OCI-LY1 (cell line): Measurements from ENCODE around the gene PRKAR1A.

Experiments
- H2AFZ ChIP-seq: fragments of 200-600 bp; sonication (generic), shearing (Covaris generic); 2 replicates; pipeline ENCODE4 v1.6.0; 2014; ENCODE audit warnings: antibody characterized with exemption, mild to moderate bottlenecking, low read length
- H3F3A ChIP-seq: fragments of 200-600 bp; sonication (generic), shearing (Covaris generic); 2 replicates; pipeline ENCODE4 v1.6.0; 2014; ENCODE audit warnings: mild to moderate bottlenecking, antibody characterized with exemption, low read length, moderate library complexity; ENCODE audit not compliant: insufficient read depth
- H3K27ac ChIP-seq: fragments of 200-600 bp; sonication (generic); 2 replicates; pipeline ENCODE4 v1.5.1; 2014; ENCODE audit warnings: low read length, mixed run types, mild to moderate bottlenecking, low read depth; ENCODE audit not compliant: poor library complexity, severe bottlenecking
- H3K27me3 ChIP-seq: fragments of 200-600 bp; sonication (generic); 2 replicates; pipeline ENCODE4 v1.6.0; 2014; ENCODE audit warnings: antibody characterized with exemption, mild to moderate bottlenecking, low read length, moderate library complexity; ENCODE audit not compliant: insufficient read depth
- H3K36me3 ChIP-seq: fragments of 200-600 bp; sonication (generic); 2 replicates; pipeline ENCODE4 v1.6.1; 2014; ENCODE audit warnings: mild to moderate bottlenecking, antibody characterized with exemption, low read length, moderate library complexity, mixed read lengths; ENCODE audit not compliant: insufficient read depth
- H3K4me1 ChIP-seq: fragments of 200-600 bp; sonication (generic); 2 replicates; pipeline ENCODE4 v1.5.1; 2014; ENCODE audit warnings: mild to moderate bottlenecking, low read length, moderate library complexity; ENCODE audit not compliant: insufficient read depth, severe bottlenecking
- H3K4me2 ChIP-seq: fragments of 200-600 bp; sonication (generic), shearing (Covaris generic); 2 replicates; pipeline ENCODE4 v1.6.1; 2014; ENCODE audit warnings: low read length
- H3K4me3 ChIP-seq: fragments of 200-600 bp; sonication (generic); 2 replicates; pipeline ENCODE4 v1.5.1; 2014; ENCODE audit warnings: low read length, low read depth, mild to moderate bottlenecking, mixed read lengths; ENCODE audit not compliant: poor library complexity, severe bottlenecking
- H3K79me2 ChIP-seq: fragments of 200-600 bp; shearing (Covaris generic); 2 replicates; pipeline ENCODE4 v1.6.1; 2016; ENCODE audit warnings: mixed run types, low read length, mixed read lengths; ENCODE audit not compliant: insufficient read depth
- H3K9ac ChIP-seq: fragments of 200-600 bp; sonication (generic), shearing (Covaris generic); 2 replicates; pipeline ENCODE4 v1.6.1; 2014; ENCODE audit warnings: mild to moderate bottlenecking, low read length, mixed read lengths
- H3K9me2 ChIP-seq: fragments of 200-600 bp; sonication (generic), shearing (Covaris generic); 2 replicates; pipeline ENCODE4 v1.6.1; 2014; ENCODE audit warnings: low read depth, mild to moderate bottlenecking, low read length, mixed read lengths
- H3K9me3 ChIP-seq: fragments of 200-600 bp; shearing (Covaris generic); 2 replicates; pipeline ENCODE4 v1.6.1; 2014; ENCODE audit warnings: low read length, mixed read lengths
- H4K20me1 ChIP-seq: fragments of 200-600 bp; sonication (generic), shearing (Covaris generic); 2 replicates; pipeline ENCODE4 v1.6.0; 2016; ENCODE audit warnings: mild to moderate bottlenecking, low read length; ENCODE audit not compliant: insufficient read depth
- EZH2 ChIP-seq: fragments of 200-600 bp; sonication (generic), shearing (Covaris generic); IDR thresholded peaks from 2 replicates; pipeline ENCODE4 v1.8.0; 2017; ENCODE audit warnings: borderline replicate concordance, mixed run types, mild to moderate bottlenecking, antibody characterized with exemption, low read length, moderate library complexity, mixed read lengths
- TF ChIP-seq, protein P1 (sequence below): fragments of 200-600 bp; sonication (generic), shearing (Covaris generic); IDR thresholded peaks from 2 replicates; pipeline ENCODE4 v1.5.1; 2017; ENCODE audit warnings: mild to moderate bottlenecking, antibody characterized with exemption, low read length, moderate library complexity, mixed read lengths

The PRKAR1A gene

GRCh38 chr17:68577497-68577821 lies 65.2 kb downstream of the PRKAR1A start:
- no peaks in the 10 kb centered on the region for H3K27me3 ChIP-seq
- H3K4me2 ChIP-seq: no peak overlapping the region
- no peak overlapping the region for H3K9ac ChIP-seq
- no peaks in the 10 kb centered on the region for H3F3A ChIP-seq
- no peak overlapping the region for H3K4me3 ChIP-seq
- no peak overlapping the region for H3K27ac ChIP-seq
- no peaks in the 10 kb centered on the region for H3K4me1 ChIP-seq
- H4K20me1 ChIP-seq: no peaks in the 10 kb centered on the region
- no peaks in the 10 kb centered on the region for H3K36me3 ChIP-seq
- no peak overlapping the region for H2AFZ ChIP-seq
- no peaks in the 10 kb centered on the region for H3K9me2 ChIP-seq
- H3K9me3 ChIP-seq: no peaks in the 10 kb centered on the region
- H3K79me2 ChIP-seq: no peaks in the 10 kb centered on the region
- no peak for TF ChIP-seq EZH2
- TF ChIP-seq, protein P1, sequence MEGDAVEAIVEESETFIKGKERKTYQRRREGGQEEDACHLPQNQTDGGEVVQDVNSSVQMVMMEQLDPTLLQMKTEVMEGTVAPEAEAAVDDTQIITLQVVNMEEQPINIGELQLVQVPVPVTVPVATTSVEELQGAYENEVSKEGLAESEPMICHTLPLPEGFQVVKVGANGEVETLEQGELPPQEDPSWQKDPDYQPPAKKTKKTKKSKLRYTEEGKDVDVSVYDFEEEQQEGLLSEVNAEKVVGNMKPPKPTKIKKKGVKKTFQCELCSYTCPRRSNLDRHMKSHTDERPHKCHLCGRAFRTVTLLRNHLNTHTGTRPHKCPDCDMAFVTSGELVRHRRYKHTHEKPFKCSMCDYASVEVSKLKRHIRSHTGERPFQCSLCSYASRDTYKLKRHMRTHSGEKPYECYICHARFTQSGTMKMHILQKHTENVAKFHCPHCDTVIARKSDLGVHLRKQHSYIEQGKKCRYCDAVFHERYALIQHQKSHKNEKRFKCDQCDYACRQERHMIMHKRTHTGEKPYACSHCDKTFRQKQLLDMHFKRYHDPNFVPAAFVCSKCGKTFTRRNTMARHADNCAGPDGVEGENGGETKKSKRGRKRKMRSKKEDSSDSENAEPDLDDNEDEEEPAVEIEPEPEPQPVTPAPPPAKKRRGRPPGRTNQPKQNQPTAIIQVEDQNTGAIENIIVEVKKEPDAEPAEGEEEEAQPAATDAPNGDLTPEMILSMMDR: no peak

- Histone ChIP-seq H3K9me2 (no peaks in the 10 kb centered on the region), H3K4me3 (no peak overlapping the region), H4K20me1 (no peaks in the 10 kb centered on the region), H3K9ac (no peak overlapping the region), H3K9me3 (no peaks in the 10 kb centered on the region), H3F3A (no peaks in the 10 kb centered on the region), H3K36me3 (no peaks in the 10 kb centered on the region), H3K27me3 (no peaks in the 10 kb centered on the region), H3K4me2 (no peak overlapping the region), H2AFZ (no peak overlapping the region), H3K79me2 (no peaks in the 10 kb centered on the region), H3K4me1 (no peaks in the 10 kb centered on the region), H3K27ac (no peak overlapping the region)
- TF ChIP-seq, protein P1: no peak
- no peak for TF ChIP-seq EZH2
Observed at GRCh38 chr17:68578236-68578635, 66.0 kb downstream of the PRKAR1A start.

DNA sequence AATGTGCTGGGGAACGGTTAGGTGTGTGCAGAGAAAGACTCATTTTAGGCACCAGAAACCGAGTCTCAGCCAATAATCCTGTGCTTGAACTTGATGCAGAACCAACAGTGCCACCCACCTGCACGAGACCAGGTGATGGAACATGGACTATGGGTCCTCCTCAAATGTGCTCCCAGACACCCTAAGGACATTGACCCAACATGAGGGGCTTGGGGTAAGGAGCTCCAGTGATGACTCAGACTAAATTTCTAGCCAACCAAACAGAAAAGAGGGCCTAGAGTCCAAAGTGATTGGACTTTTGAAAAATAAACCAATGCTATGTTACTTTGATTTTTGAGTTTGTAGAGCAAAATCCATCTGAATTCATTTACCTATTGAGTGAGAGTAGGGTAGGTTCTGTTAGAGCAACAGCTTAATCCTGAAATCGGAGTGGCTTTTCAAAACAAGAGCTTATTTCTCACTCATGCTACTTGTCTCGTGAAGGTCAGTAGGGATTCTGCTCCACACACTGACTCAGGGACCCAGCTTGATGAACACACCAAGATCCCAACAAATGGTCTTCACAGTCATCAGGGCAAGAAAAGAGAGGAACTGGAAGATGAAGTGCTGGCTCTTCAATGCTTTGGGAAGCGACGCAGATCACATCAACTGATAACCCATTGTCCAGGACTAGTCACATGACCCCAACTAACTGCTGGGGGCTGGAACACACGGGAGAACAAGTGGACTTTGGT lies 67.1 kb downstream of the PRKAR1A start:
- no peaks in the 10 kb centered on the region for H3K36me3 ChIP-seq
- no peak overlapping the region for H3K27ac ChIP-seq
- H4K20me1 ChIP-seq: no peaks in the 10 kb centered on the region
- H3K9ac ChIP-seq: no peak overlapping the region
- H3K79me2 ChIP-seq: no peaks in the 10 kb centered on the region
- H3K9me2 ChIP-seq: no peaks in the 10 kb centered on the region
- H3K27me3 ChIP-seq: no peaks in the 10 kb centered on the region
- H3K4me1 ChIP-seq: no peaks in the 10 kb centered on the region
- H3K4me3 ChIP-seq: no peak overlapping the region
- no peaks in the 10 kb centered on the region for H3K9me3 ChIP-seq
- TF ChIP-seq, protein P1: no peak
- no peak overlapping the region for H3K4me2 ChIP-seq
- H2AFZ ChIP-seq: no peak overlapping the region
- H3F3A ChIP-seq: no peaks in the 10 kb centered on the region
